Osteocyte (in vitro differentiated cells): ENCODE results near the gene NEBL. TPM values are rescaled to one million over a fixed set of nuclear protein-coding genes. Genes with fewer than 3 reads are reported as not detected.

Experiments used
- DNase-seq: peaks from one replicate; pipeline ENCODE4 v3.0.0; 2021; ENCODE audit warnings: mixed read lengths; ENCODE audit not compliant: unreplicated experiment; ENCODE audit errors: extremely low spot score
- H3K27ac Mint-ChIP-seq: one replicate; pipeline ENCODE4 v1.8.0; 2021; ENCODE audit warnings: mild to moderate bottlenecking, mixed read lengths; ENCODE audit not compliant: unreplicated experiment
- H3K27me3 Mint-ChIP-seq: one replicate; pipeline ENCODE4 v1.8.0; 2021; ENCODE audit warnings: mixed read lengths; ENCODE audit not compliant: unreplicated experiment
- H3K36me3 Mint-ChIP-seq: one replicate; pipeline ENCODE4 v1.8.0; 2021; ENCODE audit warnings: mixed read lengths; ENCODE audit not compliant: unreplicated experiment
- H3K4me1 Mint-ChIP-seq: one replicate; pipeline ENCODE4 v1.8.0; 2021; ENCODE audit warnings: mixed read lengths; ENCODE audit not compliant: unreplicated experiment
- H3K4me3 Mint-ChIP-seq: one replicate; pipeline ENCODE4 v1.8.0; 2021; ENCODE audit warnings: mild to moderate bottlenecking, moderate library complexity, mixed read lengths; ENCODE audit not compliant: unreplicated experiment
- H3K9me3 Mint-ChIP-seq: one replicate; pipeline ENCODE4 v1.8.0; 2021; ENCODE audit warnings: mixed read lengths; ENCODE audit not compliant: unreplicated experiment
- CTCF ChIP-seq: fragments of 200-600 bp; sonication (generic); IDR thresholded peaks from 2 replicates; pipeline ENCODE4 v1.5.0; 2021; ENCODE audit warnings: antibody characterized with exemption, mild to moderate bottlenecking, moderate library complexity
- total RNA-seq: library from RNA; stranded (reverse); gene quantifications from 2 replicates; pipeline ENCODE4 v1.2.1, GENCODE V29; 2021

NEBL gene
- total RNA-seq, 1 donor from 2014 or later = 0.30 TPM

- DNase-seq = no peak
- Mint-ChIP-seq H3K36me3 (no peaks in the 10 kb centered on the region), H3K4me3 (no peak overlapping the region), H3K27ac (no peak overlapping the region), H3K9me3 (no peaks in the 10 kb centered on the region), H3K4me1 (no peaks in the 10 kb centered on the region), H3K27me3 (peaks cover 23% of the 10 kb centered on the region)
- TF ChIP-seq CTCF = peak; percentile 32
These were observed 8.3 kb downstream of the NEBL start for GRCh38 chr10:20888620-20889330.

GRCh38 chr10:20887706-20888555 is 9.2 kb downstream of the NEBL start:
- Mint-ChIP-seq H3K4me1 (no peaks in the 10 kb centered on the region), H3K9me3 (no peaks in the 10 kb centered on the region), H3K27me3 (peaks cover 29% of the 10 kb centered on the region), H3K36me3 (no peaks in the 10 kb centered on the region), H3K4me3 (no peak overlapping the region), H3K27ac (no peak overlapping the region)
- no peak for TF ChIP-seq CTCF
- no peak for DNase-seq

GRCh38 chr10:20885678-20886077 is 11.4 kb downstream of the NEBL start:
- Mint-ChIP-seq H3K4me3 (no peak overlapping the region), H3K27ac (no peak overlapping the region), H3K9me3 (no peaks in the 10 kb centered on the region), H3K36me3 (no peaks in the 10 kb centered on the region), H3K4me1 (no peaks in the 10 kb centered on the region), H3K27me3 (peaks cover 33% of the 10 kb centered on the region)
- DNase-seq = no peak
- no peak for TF ChIP-seq CTCF

GRCh38 chr10:20883552-20883951 is 13.6 kb downstream of the NEBL start:
- DNase-seq = no peak
- no peak for TF ChIP-seq CTCF
- Mint-ChIP-seq H3K27me3 (peaks cover 29% of the 10 kb centered on the region), H3K27ac (no peak overlapping the region), H3K4me3 (no peak overlapping the region), H3K9me3 (no peaks in the 10 kb centered on the region), H3K36me3 (no peaks in the 10 kb centered on the region), H3K4me1 (no peaks in the 10 kb centered on the region)

GRCh38 chr10:20882091-20882490 is 15.0 kb downstream of the NEBL start:
- H3K27ac Mint-ChIP-seq = no peak overlapping the region
- no peaks in the 10 kb centered on the region for H3K9me3 Mint-ChIP-seq
- no peak overlapping the region for H3K4me3 Mint-ChIP-seq
- H3K4me1 Mint-ChIP-seq = no peaks in the 10 kb centered on the region
- no peak for DNase-seq
- H3K27me3 Mint-ChIP-seq = peaks cover 27% of the 10 kb centered on the region
- H3K36me3 Mint-ChIP-seq = no peaks in the 10 kb centered on the region
- no peak for TF ChIP-seq CTCF
